Type B pancreatic cell (in vitro differentiated cells): ENCODE measurements around the gene DDX49. TPM values are rescaled to one million over a fixed set of nuclear protein-coding genes. Genes with fewer than 3 reads are reported as not detected.

Experiments
- DNase-seq: peaks from one replicate; pipeline ENCODE4 v3.0.0; 2021; ENCODE audit warnings: mixed read lengths; ENCODE audit not compliant: unreplicated experiment; ENCODE audit errors: extremely low spot score
- H3K27ac Mint-ChIP-seq: 2 replicates; pipeline ENCODE4 v1.8.0; 2021; ENCODE audit warnings: mild to moderate bottlenecking, mixed read lengths
- H3K27me3 Mint-ChIP-seq: 2 replicates; pipeline ENCODE4 v1.8.0; 2021; ENCODE audit warnings: mixed read lengths
- H3K36me3 Mint-ChIP-seq: 2 replicates; pipeline ENCODE4 v1.8.0; 2021; ENCODE audit warnings: mixed read lengths
- H3K4me1 Mint-ChIP-seq: one replicate; pipeline ENCODE4 v1.8.0; 2021; ENCODE audit warnings: mixed read lengths; ENCODE audit not compliant: unreplicated experiment
- H3K4me3 Mint-ChIP-seq: 2 replicates; pipeline ENCODE4 v1.8.0; 2021; ENCODE audit warnings: mild to moderate bottlenecking, mixed read lengths
- H3K9me3 Mint-ChIP-seq: 2 replicates; pipeline ENCODE4 v1.8.0; 2021; ENCODE audit warnings: mixed read lengths
- CTCF ChIP-seq: fragments of 200-600 bp; sonication (generic); conservative IDR thresholded peaks from 2 replicates; pipeline ENCODE4 v1.5.0; 2021; ENCODE audit warnings: antibody characterized with exemption, mild to moderate bottlenecking
- total RNA-seq: library from RNA; stranded (reverse); gene quantifications from 2 replicates; pipeline ENCODE4 v1.2.1, GENCODE V29; 2021; ENCODE audit warnings: low replicate concordance

DDX49 gene
- total RNA-seq, 1 donor from 2014 or later = 58.3 TPM

GRCh38 chr19:18967358-18968146 lies 48.0 kb downstream of the DDX49 start:
- Mint-ChIP-seq H3K27me3 (peaks cover 9% of the 10 kb centered on the region), H3K4me3 (no peak overlapping the region), H3K36me3 (no peaks in the 10 kb centered on the region), H3K9me3 (no peaks in the 10 kb centered on the region), H3K27ac (no peak overlapping the region), H3K4me1 (no peaks in the 10 kb centered on the region)
- no peak for DNase-seq
- TF ChIP-seq CTCF = no peak

GRCh38 chr19:18969931-18970659 lies 50.6 kb downstream of the DDX49 start:
- no peak for DNase-seq
- Mint-ChIP-seq H3K9me3 (no peaks in the 10 kb centered on the region), H3K27ac (peak overlapping the region; percentile 22), H3K27me3 (peaks cover 9% of the 10 kb centered on the region), H3K4me1 (no peaks in the 10 kb centered on the region), H3K4me3 (no peak overlapping the region), H3K36me3 (no peaks in the 10 kb centered on the region)
- TF ChIP-seq CTCF = no peak

- peaks cover 13% of the 10 kb centered on the region for H3K27me3 Mint-ChIP-seq
- no peak for TF ChIP-seq CTCF
- no peaks in the 10 kb centered on the region for H3K36me3 Mint-ChIP-seq
These were observed 52.8 kb downstream of the DDX49 start for GRCh38 chr19:18972301-18972811.

GRCh38 chr19:18972851-18973250 lies 53.3 kb downstream of the DDX49 start:
- H3K4me3 Mint-ChIP-seq = no peak overlapping the region
- H3K27me3 Mint-ChIP-seq = peaks cover 13% of the 10 kb centered on the region
- H3K27ac Mint-ChIP-seq = no peak overlapping the region
- no peaks in the 10 kb centered on the region for H3K36me3 Mint-ChIP-seq
- H3K4me1 Mint-ChIP-seq = no peaks in the 10 kb centered on the region
- H3K9me3 Mint-ChIP-seq = no peaks in the 10 kb centered on the region
- no peak for TF ChIP-seq CTCF
- DNase-seq = no peak

More at GRCh38 chr19:18972301-18972811, 52.8 kb downstream of the DDX49 start:
- DNase-seq = no peak
- Mint-ChIP-seq H3K4me3 (no peak overlapping the region), H3K9me3 (no peaks in the 10 kb centered on the region), H3K27ac (no peak overlapping the region), H3K4me1 (no peaks in the 10 kb centered on the region)

GRCh38 chr19:18975011-18975410 lies 55.5 kb downstream of the DDX49 start:
- Mint-ChIP-seq H3K36me3 (no peaks in the 10 kb centered on the region), H3K4me3 (no peak overlapping the region)

More at GRCh38 chr19:18975011-18975410, 55.5 kb downstream of the DDX49 start:
- no peak for DNase-seq
- H3K4me1 Mint-ChIP-seq = peaks cover 5% of the 10 kb centered on the region
- H3K27me3 Mint-ChIP-seq = peaks cover 19% of the 10 kb centered on the region
- no peak overlapping the region for H3K27ac Mint-ChIP-seq
- no peaks in the 10 kb centered on the region for H3K9me3 Mint-ChIP-seq
- TF ChIP-seq CTCF = no peak
